ENCODE results near the gene EMILIN1. TPM values are rescaled to one million over a fixed set of nuclear protein-coding genes. Genes with fewer than 3 reads are reported as not detected.
A peak's percentile ranks its signal among the peaks of the same experiment; 100 is the strongest.

Gene EMILIN1
- total and polyA plus RNA-seq, 4 donors: 50.0 to 249 (median 190) TPM

DNA sequence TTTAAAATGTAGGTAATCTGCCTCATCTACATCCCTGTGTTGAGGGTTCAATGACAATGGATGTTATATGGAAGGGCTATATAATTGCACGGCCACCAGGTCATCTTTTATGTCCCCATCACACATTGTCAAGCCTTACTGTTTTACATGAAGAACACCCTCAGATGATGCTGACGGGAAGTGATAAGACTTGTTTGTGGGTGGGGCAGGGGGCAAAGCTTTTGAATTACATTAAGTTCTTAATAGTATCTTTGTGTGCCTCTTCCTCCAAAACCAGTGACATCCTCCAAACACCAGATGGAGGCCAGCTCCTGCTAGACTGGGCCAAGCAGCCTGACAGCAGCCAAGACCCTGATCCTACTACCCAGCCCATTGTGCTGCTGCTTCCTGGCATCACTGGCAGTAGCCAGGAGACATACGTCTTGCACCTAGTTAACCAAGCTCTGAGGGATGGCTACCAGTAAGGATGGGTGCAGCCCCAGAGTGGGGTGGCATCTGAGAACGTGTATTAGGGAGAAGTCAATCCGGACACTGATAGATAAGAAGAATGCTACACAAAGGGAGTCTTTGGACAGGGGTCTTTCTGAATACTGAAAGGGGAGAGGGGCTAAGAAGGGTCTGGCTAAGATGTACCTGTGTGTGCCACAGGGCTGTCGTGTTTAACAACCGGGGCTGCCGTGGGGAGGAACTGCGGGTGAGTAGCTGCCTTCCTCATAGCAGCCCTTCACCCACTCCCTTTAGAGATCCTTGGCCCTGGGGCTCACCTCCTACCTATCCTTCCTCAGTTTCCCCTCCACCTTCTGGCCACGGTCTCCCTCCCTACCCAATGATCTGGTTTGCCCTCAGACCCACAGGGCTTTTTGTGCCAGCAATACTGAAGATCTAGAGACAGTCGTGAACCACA is 50.5 kb downstream of the EMILIN1 start:
- intact Hi-C loops (cut with DNase I): no loop called here
- no peak overlapping the region for H3K4me3 ChIP-seq (ENCODE audit: low read length in 2 of 2)
- H3K27me3 ChIP-seq (ENCODE audit: control insufficient read depth in 1 of 2, insufficient read depth in 2 of 2, low read length in 1 of 2): no peaks in the 10 kb centered on the region
- ATAC-seq (ENCODE audit: low FRiP score) (no peak), DNase-seq (no peak)
- WGBS, 2 donors: 66 to 67% methylated on average over 10 to 11 of the region's 11 CpGs
- H3K36me3 ChIP-seq (ENCODE audit: control insufficient read depth in 1 of 2, insufficient read depth in 2 of 2, low read length in 1 of 2): peaks cover 0 to 6% of the 10 kb centered on the region in 2 donors
- no peaks in the 10 kb centered on the region for H3K9me3 ChIP-seq (ENCODE audit: control insufficient read depth, low read length)
- no peaks in the 10 kb centered on the region for H3K4me1 ChIP-seq (ENCODE audit: control insufficient read depth in 1 of 2, insufficient read depth in 2 of 2, low read length in 2 of 2)
- no peak overlapping the region for H3K27ac ChIP-seq (ENCODE audit: low read depth in 1 of 2, low read length in 2 of 2)

DNA sequence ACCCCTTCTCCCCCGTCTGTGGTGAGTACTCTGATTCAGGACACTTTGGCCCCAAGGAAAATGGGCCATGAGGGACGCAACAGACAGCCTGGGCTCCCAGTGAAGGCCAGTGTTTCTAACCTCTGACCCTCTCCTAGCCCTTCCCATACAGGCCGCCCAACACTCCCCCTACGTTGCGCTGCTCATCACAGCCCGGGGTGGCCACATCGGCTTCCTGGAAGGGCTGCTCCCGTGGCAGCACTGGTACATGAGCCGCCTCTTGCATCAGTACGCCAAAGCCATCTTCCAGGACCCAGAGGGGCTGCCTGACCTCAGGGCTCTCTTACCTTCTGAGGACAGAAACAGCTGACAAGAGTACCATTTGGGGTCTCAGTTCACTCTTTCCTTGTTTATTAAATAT is 52.0 kb downstream of the EMILIN1 start:
- ATAC-seq (ENCODE audit: low FRiP score) (no peak), DNase-seq (no peak)
- no peaks in the 10 kb centered on the region for H3K4me1 ChIP-seq (ENCODE audit: control insufficient read depth in 1 of 2, insufficient read depth in 2 of 2, low read length in 2 of 2)
- H3K27ac ChIP-seq (ENCODE audit: low read depth in 1 of 2, low read length in 2 of 2): no peak overlapping the region
- H3K9me3 ChIP-seq (ENCODE audit: control insufficient read depth, low read length): no peaks in the 10 kb centered on the region
- 86 to 88% methylated on average over 10 of the region's 10 CpGs for WGBS, 2 donors
- H3K4me3 ChIP-seq (ENCODE audit: low read length in 2 of 2): no peak overlapping the region
- peaks cover 0 to 6% of the 10 kb centered on the region in 2 donors for H3K36me3 ChIP-seq (ENCODE audit: control insufficient read depth in 1 of 2, insufficient read depth in 2 of 2, low read length in 1 of 2)
- intact Hi-C loops (cut with DNase I): loop anchor here in 1 of 2 donors (5.0 kb wide), 2 partner anchors 43 to 82 kb away; partner anchors contain the start of genes ATRAID, KHK and SLC5A6
- no peaks in the 10 kb centered on the region for H3K27me3 ChIP-seq (ENCODE audit: control insufficient read depth in 1 of 2, insufficient read depth in 2 of 2, low read length in 1 of 2)

DNA sequence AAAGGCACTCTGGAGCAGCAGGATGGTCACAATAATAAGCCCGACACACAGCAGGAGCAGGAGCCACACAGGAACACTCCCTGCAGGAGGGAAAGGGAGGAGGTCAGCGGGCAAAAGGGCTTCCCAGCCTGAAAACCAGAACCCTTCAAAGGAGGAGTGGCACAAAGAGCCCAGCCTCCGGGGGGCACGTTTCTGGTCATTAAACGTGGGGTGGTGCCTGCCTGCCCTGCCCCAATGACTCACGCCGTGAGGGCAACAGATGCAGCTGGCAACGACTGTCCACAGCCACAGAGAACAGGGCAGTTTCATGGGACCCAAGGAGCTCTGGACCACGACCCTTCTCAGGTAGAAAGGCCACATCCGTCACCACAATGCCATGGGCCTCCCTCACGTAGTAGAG is 53.0 kb downstream of the EMILIN1 start:
- Histone ChIP-seq H3K4me1 (ENCODE audit: control insufficient read depth in 1 of 2, insufficient read depth in 2 of 2, low read length in 2 of 2) (no peaks in the 10 kb centered on the region), H3K27me3 (ENCODE audit: control insufficient read depth in 1 of 2, insufficient read depth in 2 of 2, low read length in 1 of 2) (no peaks in the 10 kb centered on the region), H3K9me3 (ENCODE audit: control insufficient read depth, low read length) (no peaks in the 10 kb centered on the region), H3K27ac (ENCODE audit: low read depth in 1 of 2, low read length in 2 of 2) (no peak overlapping the region), H3K4me3 (ENCODE audit: low read length in 2 of 2) (no peak overlapping the region), H3K36me3 (ENCODE audit: control insufficient read depth in 1 of 2, insufficient read depth in 2 of 2, low read length in 1 of 2) (peaks cover 0 to 6% of the 10 kb centered on the region in 2 donors)
- ATAC-seq (ENCODE audit: low FRiP score) (no peak), DNase-seq (no peak)
- WGBS, 2 donors: 86 to 88% methylated on average over 11 of the region's 11 CpGs
- intact Hi-C loops (cut with DNase I): loop anchor here in 1 of 2 donors (5.0 kb wide), 2 partner anchors 44 to 81 kb away; partner anchors contain the start of genes ATRAID, KHK and SLC5A6

DNA sequence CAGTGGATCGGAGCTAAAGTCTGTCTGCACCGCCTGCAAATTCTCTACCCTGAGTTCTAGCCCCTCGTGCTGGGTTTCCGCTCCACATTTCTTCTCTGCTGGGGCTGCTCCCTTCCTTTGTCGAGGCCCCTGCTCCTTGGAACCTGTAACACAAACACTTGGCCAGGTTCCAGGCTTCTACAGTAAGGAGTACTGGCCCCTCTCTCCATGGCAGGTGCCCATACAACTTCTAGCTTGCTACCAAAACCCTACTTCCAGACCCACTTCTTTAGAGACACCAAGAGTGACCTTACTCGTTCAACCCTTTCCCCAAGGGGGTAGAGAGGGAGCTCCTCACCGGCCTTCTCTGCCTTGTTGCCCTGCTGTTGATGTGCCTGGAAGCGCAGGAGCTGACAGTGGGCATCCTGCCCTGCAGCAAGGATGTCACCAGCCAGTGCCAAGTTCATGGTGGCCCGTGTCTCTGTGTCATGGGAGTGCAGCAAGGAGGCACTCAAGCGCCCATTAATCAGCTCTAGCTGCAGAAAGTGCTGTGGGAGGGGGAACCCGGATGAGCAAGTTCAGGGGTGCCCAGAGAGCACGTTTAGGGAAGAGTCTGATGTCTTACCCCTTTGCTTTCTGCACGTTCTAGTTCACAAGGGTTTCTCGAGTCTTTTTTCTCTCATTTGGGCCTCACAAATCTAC is 54.9 kb downstream of the EMILIN1 start:
- peaks cover 0 to 6% of the 10 kb centered on the region in 2 donors for H3K36me3 ChIP-seq (ENCODE audit: control insufficient read depth in 1 of 2, insufficient read depth in 2 of 2, low read length in 1 of 2)
- H3K4me1 ChIP-seq (ENCODE audit: control insufficient read depth in 1 of 2, insufficient read depth in 2 of 2, low read length in 2 of 2): no peaks in the 10 kb centered on the region
- 35 to 38% methylated on average over 14 of the region's 14 CpGs for WGBS, 2 donors
- ATAC-seq (ENCODE audit: low FRiP score): no peak
- no peaks in the 10 kb centered on the region for H3K9me3 ChIP-seq (ENCODE audit: control insufficient read depth, low read length)
- DNase-seq: no peak
- H3K4me3 ChIP-seq (ENCODE audit: low read length in 2 of 2): peak overlapping the region; percentile 83 to 89
- H3K27ac ChIP-seq (ENCODE audit: low read depth in 1 of 2, low read length in 2 of 2): no peak overlapping the region
- intact Hi-C loops (cut with DNase I): loop anchor here in 1 of 2 donors (5.0 kb wide), 2 partner anchors 46 to 79 kb away; partner anchors contain the start of genes ATRAID, KHK and SLC5A6
- H3K27me3 ChIP-seq (ENCODE audit: control insufficient read depth in 1 of 2, insufficient read depth in 2 of 2, low read length in 1 of 2): no peaks in the 10 kb centered on the region

DNA sequence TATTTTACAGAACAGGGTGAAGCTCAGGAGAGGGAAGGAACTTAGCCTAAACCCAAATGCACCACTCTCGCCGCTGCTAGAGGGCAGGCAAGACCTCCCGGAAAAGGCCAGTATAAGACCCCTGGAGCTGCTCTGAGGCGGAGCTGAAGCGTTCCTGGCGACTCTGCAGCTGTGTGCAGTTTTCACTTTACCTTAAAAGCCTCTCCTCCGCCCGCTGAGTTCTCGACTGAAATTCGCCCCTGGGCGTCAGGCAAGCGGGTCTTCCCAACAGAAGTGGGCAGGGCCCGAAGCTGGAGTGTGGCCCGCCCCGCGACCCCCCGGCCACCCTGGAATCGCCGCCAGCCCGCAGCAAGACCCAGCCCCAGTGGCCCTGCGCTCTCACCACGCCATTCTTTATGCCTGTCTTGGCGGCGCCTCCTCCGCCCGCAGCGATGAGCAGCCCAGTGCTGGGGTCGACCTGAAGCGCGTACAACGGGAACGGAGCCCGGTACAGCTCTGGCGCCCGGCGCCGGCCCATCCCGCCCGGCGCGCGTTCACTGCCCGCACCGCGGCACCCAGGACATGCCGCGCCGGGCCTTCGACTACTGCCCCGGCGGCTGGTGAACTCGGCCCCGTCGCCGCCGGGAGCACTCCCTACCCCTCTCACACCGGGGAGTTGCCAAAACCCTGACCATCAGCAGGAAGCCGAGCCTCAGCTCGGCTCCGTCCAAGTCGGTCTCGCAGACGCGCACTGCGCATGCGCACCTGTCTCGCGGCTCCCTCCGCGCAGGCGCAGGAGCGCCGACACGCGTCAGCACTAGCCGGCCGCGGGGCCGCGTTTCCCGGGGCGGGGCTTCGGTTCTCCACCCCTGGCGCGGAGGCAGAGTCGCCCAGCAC is 55.7 kb downstream of the EMILIN1 start, which contains the start of gene PREB:
PREB (minus strand) TSS at position 732 of the 876 bp plus-strand sequence; CDS start at position 517, 215 bp downstream.
- Histone ChIP-seq H3K4me3 (ENCODE audit: low read length in 2 of 2) (peak within 1 kb of the TSS; percentile 83 to 89), H3K9me3 (ENCODE audit: control insufficient read depth, low read length) (no peaks in the 10 kb centered on the region), H3K4me1 (ENCODE audit: control insufficient read depth in 1 of 2, insufficient read depth in 2 of 2, low read length in 2 of 2) (no peaks in the 10 kb centered on the region), H3K27me3 (ENCODE audit: control insufficient read depth in 1 of 2, insufficient read depth in 2 of 2, low read length in 1 of 2) (no peaks in the 10 kb centered on the region), H3K36me3 (ENCODE audit: control insufficient read depth in 1 of 2, insufficient read depth in 2 of 2, low read length in 1 of 2) (peaks cover 0 to 6% of the 10 kb centered on the region in 2 donors), H3K27ac (ENCODE audit: low read depth in 1 of 2, low read length in 2 of 2) (peak within 1 kb of the TSS in 1 of 2 donors; percentile 30)
- ATAC-seq (ENCODE audit: low FRiP score) (peak; percentile 96), DNase-seq (peak; percentile 98 to 100)
- WGBS, 2 donors: 0% methylated on average over 67 to 86 of the region's 86 CpGs
- intact Hi-C loops (cut with DNase I): loop anchor here in 1 of 2 donors (5.0 kb wide), 2 partner anchors 47 to 78 kb away; partner anchors contain the start of genes ATRAID, KHK and SLC5A6

DNA sequence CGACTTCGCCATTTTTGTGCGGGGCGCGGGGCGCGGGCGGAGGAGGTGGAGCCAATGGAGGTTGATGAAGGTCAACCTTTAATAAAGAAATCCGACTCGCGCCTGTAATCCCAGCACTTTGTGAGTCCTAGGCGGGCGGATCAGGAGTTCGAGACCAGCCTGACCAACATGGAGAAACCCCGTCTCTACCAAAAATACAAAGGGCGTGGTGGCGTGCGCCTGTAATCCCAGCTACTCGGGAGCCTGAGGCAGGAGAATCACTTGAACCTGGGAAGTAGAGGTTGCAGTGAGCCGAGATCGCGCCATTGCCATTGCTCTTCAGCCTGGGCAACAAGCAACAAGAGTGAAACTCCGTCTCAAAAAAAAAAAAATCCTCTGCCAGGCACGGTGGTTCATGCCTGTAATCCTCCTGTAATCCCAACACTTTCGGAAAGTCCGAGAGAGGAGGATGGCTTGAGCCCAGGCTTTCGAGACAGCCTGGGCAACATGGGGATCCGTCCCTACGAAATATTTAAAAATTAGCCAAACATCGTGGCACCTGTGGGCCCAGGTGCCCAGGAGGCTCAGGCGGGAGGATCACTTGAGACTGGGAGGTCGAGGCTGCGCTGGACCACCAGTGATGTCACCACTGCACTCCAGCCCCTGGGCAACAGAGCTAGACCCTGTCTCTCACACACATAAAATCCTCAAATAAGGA is 56.5 kb downstream of the EMILIN1 start:
- Histone ChIP-seq H3K27me3 (ENCODE audit: control insufficient read depth in 1 of 2, insufficient read depth in 2 of 2, low read length in 1 of 2) (no peaks in the 10 kb centered on the region), H3K4me3 (ENCODE audit: low read length in 2 of 2) (no peak overlapping the region)

DNA sequence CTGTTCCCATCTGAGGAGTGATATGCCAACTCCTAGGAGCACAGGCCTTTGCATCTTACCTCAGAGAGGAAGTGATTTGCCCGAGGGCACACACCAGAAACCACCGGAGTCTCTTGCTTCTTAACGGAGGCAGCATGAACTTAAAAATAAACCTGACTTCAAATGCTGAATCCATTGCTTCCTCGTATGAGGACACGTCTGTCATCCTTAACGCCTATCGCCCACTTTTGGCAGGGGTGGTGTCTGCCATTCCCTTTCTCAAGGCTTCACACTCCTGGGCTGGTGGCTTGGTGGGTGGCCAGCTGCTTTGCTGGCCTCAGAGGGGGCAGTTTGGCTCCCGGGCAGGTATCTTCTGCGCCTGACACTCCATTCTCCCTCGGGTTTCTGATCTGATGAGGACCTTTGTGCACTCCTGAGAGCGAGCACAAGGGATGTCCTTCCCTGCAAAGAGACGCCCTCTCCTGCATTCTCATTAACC is 57.1 kb downstream of the EMILIN1 start:
- H3K4me1 ChIP-seq (ENCODE audit: control insufficient read depth in 1 of 2, insufficient read depth in 2 of 2, low read length in 2 of 2): no peaks in the 10 kb centered on the region
- H3K4me3 ChIP-seq (ENCODE audit: low read length in 2 of 2): no peak overlapping the region
- H3K27me3 ChIP-seq (ENCODE audit: control insufficient read depth in 1 of 2, insufficient read depth in 2 of 2, low read length in 1 of 2): no peaks in the 10 kb centered on the region
- peaks cover 0 to 6% of the 10 kb centered on the region in 2 donors for H3K36me3 ChIP-seq (ENCODE audit: control insufficient read depth in 1 of 2, insufficient read depth in 2 of 2, low read length in 1 of 2)
- ATAC-seq (ENCODE audit: low FRiP score) (no peak), DNase-seq (no peak)
- WGBS, 2 donors: 86% methylated on average over 12 of the region's 12 CpGs
- intact Hi-C loops (cut with DNase I): no loop called here
- no peaks in the 10 kb centered on the region for H3K9me3 ChIP-seq (ENCODE audit: control insufficient read depth, low read length)
- no peak overlapping the region for H3K27ac ChIP-seq (ENCODE audit: low read depth in 1 of 2, low read length in 2 of 2)

More for the DNA sequence above, 56.5 kb downstream of the EMILIN1 start:
- Histone ChIP-seq H3K27ac (ENCODE audit: low read depth in 1 of 2, low read length in 2 of 2) (no peak overlapping the region), H3K36me3 (ENCODE audit: control insufficient read depth in 1 of 2, insufficient read depth in 2 of 2, low read length in 1 of 2) (peaks cover 0 to 6% of the 10 kb centered on the region in 2 donors), H3K9me3 (ENCODE audit: control insufficient read depth, low read length) (no peaks in the 10 kb centered on the region), H3K4me1 (ENCODE audit: control insufficient read depth in 1 of 2, insufficient read depth in 2 of 2, low read length in 2 of 2) (no peaks in the 10 kb centered on the region)
- ATAC-seq (ENCODE audit: low FRiP score) (no peak), DNase-seq (peak in 1 of 2 donors; percentile 35)
- intact Hi-C loops (cut with DNase I): loop anchor here in 1 of 2 donors (5.0 kb wide), 2 partner anchors 48 to 77 kb away; partner anchors contain the start of genes ATRAID, KHK and SLC5A6
- 54% methylated on average over 33 of the region's 33 CpGs for WGBS, 2 donors

Measured in aorta (tissue), 5 donors.